ENCODE measurements around the gene NIT2. TPM values are rescaled to one million over a fixed set of nuclear protein-coding genes. Genes with fewer than 3 reads are reported as not detected.
A peak's percentile ranks its signal among the peaks of the same experiment; 100 is the strongest.

NIT2 gene
- total and polyA plus RNA-seq, 10 of the 15 experiments (the other 5 are each of a cell fraction or from before 2014, with no cell fraction given), result 49.3 to 215 (median 76.4) TPM

DNA sequence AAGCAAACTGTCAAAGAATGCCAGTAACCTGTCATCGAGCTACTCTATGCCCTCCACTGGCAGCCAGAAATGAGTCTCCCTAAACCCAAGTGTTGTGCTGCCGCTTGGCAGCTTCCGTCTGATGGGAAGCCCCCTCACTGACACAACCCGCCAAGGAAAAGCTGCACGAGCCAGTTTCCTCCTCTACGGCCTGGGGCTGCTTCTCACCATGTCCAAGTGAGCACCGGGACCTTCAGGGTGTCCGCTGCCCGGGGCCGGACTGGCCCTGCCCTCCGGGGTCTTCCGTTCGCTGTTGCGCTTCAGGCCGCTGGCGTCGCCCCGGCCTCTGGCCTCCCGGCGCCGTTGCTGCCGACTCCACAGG, 65.8 kb downstream of the NIT2 start (continued):
- TF ChIP-seq ATF2 (IDR thresholded peaks at IDR 0.05; ENCODE audit: low read length), result no peak
- TF ChIP-seq RUNX3 (IDR thresholded peaks at IDR 0.05; ENCODE audit: low read length), result no peak
- TF ChIP-seq STAT1 (conservative IDR thresholded peaks at IDR 0.05), result no peak
- no peak for TF ChIP-seq MYB (IDR thresholded peaks at IDR 0.05; ENCODE audit: borderline replicate concordance, low read depth, low read length)
- no peak for TF ChIP-seq ZBTB33 (IDR thresholded peaks at IDR 0.05)
- TF ChIP-seq NFIC (IDR thresholded peaks at IDR 0.05; ENCODE audit: low read depth, low read length), result no peak
- TF ChIP-seq MTA3 (IDR thresholded peaks at IDR 0.05; ENCODE audit: borderline replicate concordance, low read length), result 0 out of 2 replicates have a peak, but pooled peaks have one; percentile 14
- no peak for TF ChIP-seq GATAD2B (conservative IDR thresholded peaks at IDR 0.05; ENCODE audit: low read depth)
- TF ChIP-seq YY1 (IDR thresholded peaks at IDR 0.05; ENCODE audit: low read depth, low read length), result no peak
- no peak for TF ChIP-seq RELA (IDR thresholded peaks at IDR 0.05; ENCODE audit: borderline replicate concordance, partially characterized antibody)
- TF ChIP-seq IKZF1 (conservative IDR thresholded peaks at IDR 0.05), result no peak
- TF ChIP-seq SMARCA5 (IDR thresholded peaks at IDR 0.05), result no peak
